K562 (cell line): Measurements from ENCODE around the gene RHEBL1. TPM values are rescaled to one million over a fixed set of nuclear protein-coding genes. Genes with fewer than 3 reads are reported as not detected.

ENCODE experiments used
- ATAC-seq: fragments of 200-7000 bp; cut with Tn5 transposase; 3 replicates; pipeline ENCODE4 v1.9.1; 2020; ENCODE audit warnings: moderate library complexity
- BruUV-seq: library from RNA; stranded (reverse); fragments of 400-500 nt; replicated peaks from 2 replicates; lab custom pipeline; 2021; lab: Mats Ljungman, UMichigan
- CTCF ChIA-PET: fragments of 300-600 bp; formaldehyde crosslinking; extraction: SDS; loops from one replicate; lab custom pipeline; 2021; ENCODE audit warnings: low intra/inter-chr PET ratio; lab: Yijun Ruan, JAX
- POLR2A ChIA-PET: fragments of 300-600, 350-650 bp; sonication (Branson Sonifier 250); formaldehyde crosslinking; extraction: SDS; loops from one replicate; lab custom pipeline; 2021; ENCODE audit warnings: antibody characterized with exemption, inconsistent platforms; lab: Yijun Ruan, JAX
- DNase-seq, 4 experiments: peaks; one replicate each; pipeline versions ENCODE4 v3.0.0 to v3.0.0-alpha.2; 2011 to 2018; ENCODE audit warnings: low spot score in 3 of 4, mixed read lengths in 3 of 4; ENCODE audit errors: extremely low read depth in 1 of 4
- FAIRE-seq: peaks from 2 replicates; lab custom pipeline; 2011; peaks lifted over from hg19 to GRCh38; lab: Jason Lieb, UNC
- H2AFZ ChIP-seq: 2 replicates; pipeline ENCODE4 v1.6.0; 2011; ENCODE audit warnings: low read depth, low read length, control low read depth, inconsistent platforms
- H3K27ac ChIP-seq: fragments of 200-600 bp; 3 replicates; pipeline ENCODE4 v1.8.0; 2011; ENCODE audit warnings: low read depth, mild to moderate bottlenecking, control low read depth, inconsistent platforms, low read length, moderate library complexity, mixed read lengths; ENCODE audit errors: extremely low read depth
- H3K27me3 ChIP-seq, 2 experiments: fragments of 300-600 bp in 1 of 2; 2 replicates in 1 of 2; 3 replicates in 1 of 2; pipeline versions ENCODE4 v1.6.0 to v1.8.0; 2011; ENCODE audit warnings: inconsistent platforms in 2 of 2, low read length in 2 of 2, mild to moderate bottlenecking in 1 of 2, mixed read lengths in 1 of 2, moderate library complexity in 1 of 2; ENCODE audit not compliant: control insufficient read depth in 2 of 2, insufficient read depth in 2 of 2
- H3K36me3 ChIP-seq: fragments of 300-600 bp; 3 replicates; pipeline ENCODE4 v1.8.0; 2011; ENCODE audit warnings: mild to moderate bottlenecking, low read length, inconsistent platforms; ENCODE audit not compliant: control insufficient read depth, insufficient read depth
- H3K4me1 ChIP-seq, 2 experiments: fragments of 200-600 bp in 1 of 2; replicated peaks in 1 of 2; 2 replicates in 1 of 2; 3 replicates in 1 of 2; pipeline versions ENCODE4 v1.5.1 to v1.8.0; 2011; ENCODE audit warnings: inconsistent platforms in 2 of 2, low read length in 2 of 2, mild to moderate bottlenecking in 1 of 2, mixed read lengths in 1 of 2, moderate library complexity in 1 of 2; ENCODE audit not compliant: control insufficient read depth in 2 of 2, insufficient read depth in 2 of 2
- H3K4me2 ChIP-seq: 2 replicates; pipeline ENCODE4 v1.6.1; 2011; ENCODE audit warnings: low read length, control low read depth, inconsistent platforms, mixed read lengths; ENCODE audit not compliant: insufficient read depth
- H3K4me3 ChIP-seq: fragments of 200-600 bp; sonication (generic), shearing (Covaris generic); 2 replicates; pipeline ENCODE4 v1.5.1; 2016; ENCODE audit warnings: control low read depth, inconsistent platforms
- H3K79me2 ChIP-seq: fragments of 200-600 bp; 3 replicates; pipeline ENCODE4 v1.8.0; 2011; ENCODE audit warnings: low read length, inconsistent platforms; ENCODE audit not compliant: control insufficient read depth, insufficient read depth
- H3K9ac ChIP-seq, 2 experiments: 2 replicates each; pipeline versions ENCODE4 v1.6.0 to v1.6.1; 2011; ENCODE audit warnings: low read depth in 2 of 2, low read length in 2 of 2, control low read depth in 1 of 2, inconsistent platforms in 1 of 2, mild to moderate bottlenecking in 1 of 2, mixed read lengths in 1 of 2; ENCODE audit not compliant: insufficient read depth in 1 of 2
- H3K9me1 ChIP-seq: one replicate; pipeline ENCODE4 v1.6.0; 2011; ENCODE audit warnings: inconsistent platforms, mild to moderate bottlenecking, low read length, moderate library complexity; ENCODE audit not compliant: control insufficient read depth, insufficient read depth
- H3K9me3 ChIP-seq: replicated peaks from 2 replicates; pipeline ENCODE4 v1.5.1; 2011; ENCODE audit warnings: low read depth, low read length, inconsistent platforms; ENCODE audit not compliant: control insufficient read depth, insufficient read depth
- H4K20me1 ChIP-seq: replicated peaks from 2 replicates; pipeline ENCODE4 v1.6.1; 2011; ENCODE audit warnings: low read length, inconsistent platforms, mixed read lengths; ENCODE audit not compliant: control insufficient read depth, insufficient read depth
- KAT7 ChIP-seq: sonication (generic); formaldehyde crosslinking; IDR thresholded peaks from 2 replicates; pipeline ENCODE4 v1.8.0; 2022; ENCODE audit warnings: missing genetic modification reagents, mild to moderate bottlenecking, borderline replicate concordance
- WGBS: fragments of 100-300 bp; shearing (Covaris generic); methylation state at CpG from one replicate; pipeline ENCODE4 v1.1.6; 2016; ENCODE audit warnings: low coverage, mixed read lengths; ENCODE audit not compliant: insufficient coverage; ENCODE audit errors: missing lambda C conversion rate; 5-methylcytosine and 5-hydroxymethylcytosine counted together
- in situ Hi-C: fragments of 300-500 bp; cut with MboI; formaldehyde crosslinking; loops from 4 replicates; pipeline ENCODE4 v1.15.0; 2018; ENCODE audit warnings: inconsistent platforms, mixed read lengths
- intact Hi-C: fragments of 100-400 bp; cut with micrococcal nuclease; formaldehyde crosslinking; loops from 2 replicates; pipeline ENCODE4 v1.14.2; 2022
- polyA plus RNA-seq, 8 experiments: library from polyadenylated mRNA; depleted of rRNA in 4 of 8; stranded (reverse) in 5 of 8; unstranded in 3 of 8; fragments of >200 nt; fragmentation: Nextera tagmentation in 2 of 8; fragmentation: Illumina TruSeq in 1 of 8; extraction: Ambion mirVana in 2 of 8; extraction: Trizol in 1 of 8; gene quantifications; 2 replicates each; pipeline versions ENCODE4 v1.2.1 to v1.2.3, GENCODE V29; 2011 to 2014; ENCODE audit warnings: inconsistent platforms in 1 of 8, missing spikeins in 1 of 8
- total RNA-seq, 7 experiments: library from RNA; depleted of rRNA in 6 of 7; stranded (reverse); fragments of >200 nt in 6 of 7; fragmentation: Illumina TruSeq in 2 of 7; extraction: Trizol in 2 of 7; gene quantifications; 2 replicates each; pipeline versions ENCODE4 v1.2.1 to v1.2.3, GENCODE V29; 2011 to 2021; ENCODE audit warnings: low replicate concordance in 1 of 7
- TF ChIP-seq, protein P1 (sequence below): sonication (generic); formaldehyde crosslinking; IDR thresholded peaks from 2 replicates; pipeline ENCODE4 v1.9.0; 2022; ENCODE audit warnings: mild to moderate bottlenecking, missing genetic modification reagents

RHEBL1 gene
- total and polyA plus RNA-seq, 9 of the 15 experiments (the other 6 are each of a cell fraction or from before 2014, with no cell fraction given) = 4.3 to 36.1 (median 8.2) TPM

GRCh38 chr12:49022558-49023178 is 47.1 kb downstream of the RHEBL1 start:
- no peak for FAIRE-seq

More at GRCh38 chr12:49022558-49023178, 47.1 kb downstream of the RHEBL1 start:
- intact Hi-C loops (no loop called here), in situ Hi-C loops (no loop called here)
- DNase-seq (no peak), ATAC-seq (no peak)
- Histone ChIP-seq H4K20me1 (0 out of 2 replicates have a peak, but pooled peaks cover 5% of the 10 kb centered on the region), H3K27ac (no peak overlapping the region), H3K9me3 (no peaks in the 10 kb centered on the region), H3K9ac (no peak overlapping the region), H3K9me1 (no peaks in the 10 kb centered on the region), H3K4me2 (no peak overlapping the region), H3K4me3 (no peak overlapping the region), H3K79me2 (peaks cover 8% of the 10 kb centered on the region), H3K36me3 (peaks cover 72% of the 10 kb centered on the region), H3K4me1 (peaks cover 21 to 23% of the 10 kb centered on the region in 2 experiments), H2AFZ (no peak overlapping the region), H3K27me3 (no peaks in the 10 kb centered on the region)
- TF ChIP-seq KAT7 (CRISPR knock-in tag) = no peak
- TF ChIP-seq, protein P1, sequence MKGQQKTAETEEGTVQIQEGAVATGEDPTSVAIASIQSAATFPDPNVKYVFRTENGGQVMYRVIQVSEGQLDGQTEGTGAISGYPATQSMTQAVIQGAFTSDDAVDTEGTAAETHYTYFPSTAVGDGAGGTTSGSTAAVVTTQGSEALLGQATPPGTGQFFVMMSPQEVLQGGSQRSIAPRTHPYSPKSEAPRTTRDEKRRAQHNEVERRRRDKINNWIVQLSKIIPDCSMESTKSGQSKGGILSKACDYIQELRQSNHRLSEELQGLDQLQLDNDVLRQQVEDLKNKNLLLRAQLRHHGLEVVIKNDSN (CRISPR knock-in tag) = 0 out of 2 replicates have a peak, but pooled peaks have one; percentile 14
- BruUV-seq = no TSS peak
- WGBS = 89% methylated on average over 15 of the region's 15 CpGs
- ChIA-PET CTCF (interaction anchor here (1.2 kb wide), 1 partner anchor 26 kb away, joined by 3 read pairs; no protein-coding TSS in a partner anchor), POLR2A (interaction anchor here (1.0 to 3.4 kb wide), 3 partner anchors 8 to 14 kb away, joined by 3 to 22 read pairs (median 8); no protein-coding TSS in a partner anchor)
